B cell (primary cell): ENCODE measurements around the gene MIPEP. TPM values are rescaled to one million over a fixed set of nuclear protein-coding genes. Genes with fewer than 3 reads are reported as not detected.

Experiments
- ATAC-seq: fragments of 200-7000 bp; cut with Tn5 transposase; one replicate; pipeline ENCODE4 v1.10.0; 2021; ENCODE audit warnings: low read depth, mild to moderate bottlenecking, moderate number of reproducible peaks, moderate library complexity
- CTCF ChIA-PET: fragments of 350-600 bp; sonication (Branson Sonifier 250); formaldehyde crosslinking; loops from one replicate; lab custom pipeline; 2021; ENCODE audit warnings: antibody characterized with exemption, inconsistent platforms; lab: Charles Lee
- POLR2A ChIA-PET: fragments of 350-600 bp; sonication (Branson Sonifier 250); formaldehyde crosslinking; loops from one replicate; lab custom pipeline; 2021; ENCODE audit warnings: antibody characterized with exemption; lab: Charles Lee
- DNase-seq: peaks from one replicate; pipeline ENCODE4 v3.0.0; 2013
- H2AFZ ChIP-seq: 2 replicates; pipeline ENCODE4 v1.6.1; 2012; ENCODE audit warnings: mild to moderate bottlenecking, low read depth, low read length; ENCODE audit not compliant: insufficient read depth, poor library complexity, severe bottlenecking
- H3K27ac ChIP-seq, 2 donors: 1 replicate in 1 of 2; 2 replicates in 1 of 2; pipeline ENCODE4 v1.5.1; 2012 to 2013; ENCODE audit warnings: low read length in 2 of 2, mild to moderate bottlenecking in 2 of 2, moderate library complexity in 1 of 2
- H3K27me3 ChIP-seq, 4 experiments: fragments of 200-600 bp in 1 of 4; sonication (generic) in 1 of 4; replicated peaks in 1 of 4; 1 replicate in 2 of 4; 2 replicates in 2 of 4; pipeline versions ENCODE4 v1.6.1 to v1.7.0; 2013 to 2016; ENCODE audit warnings: low read length in 3 of 4, mild to moderate bottlenecking in 2 of 4, mixed read lengths in 1 of 4, moderate library complexity in 1 of 4; ENCODE audit not compliant: insufficient read depth in 4 of 4, control insufficient read depth in 3 of 4; ENCODE audit errors: control extremely low read depth in 1 of 4
- H3K36me3 ChIP-seq, 2 experiments: replicated peaks in 1 of 2; 1 replicate in 1 of 2; 2 replicates in 1 of 2; pipeline versions ENCODE4 v1.6.1 to v1.7.1; 2013; ENCODE audit warnings: low read length in 1 of 2; ENCODE audit not compliant: insufficient read depth in 2 of 2, control insufficient read depth in 1 of 2; ENCODE audit errors: control extremely low read depth in 1 of 2, extremely low read depth in 1 of 2
- H3K4me1 ChIP-seq, 2 donors: fragments of 200-600 bp in 1 of 2; sonication (generic) in 1 of 2; 1 replicate in 1 of 2; 2 replicates in 1 of 2; pipeline versions ENCODE4 v1.5.1 to v1.6.1; 2013 to 2017; ENCODE audit warnings: low read length in 2 of 2; ENCODE audit not compliant: control insufficient read depth in 2 of 2, insufficient read depth in 2 of 2
- H3K4me2 ChIP-seq: replicated peaks from 2 replicates; pipeline ENCODE3; 2012; ENCODE audit warnings: mild to moderate bottlenecking, low read depth, low read length; ENCODE audit not compliant: poor library complexity, severe bottlenecking
- H3K4me3 ChIP-seq, 5 experiments: fragments of 200-600 bp in 1 of 5; sonication (generic) in 1 of 5; 1 replicate in 3 of 5; 2 replicates in 2 of 5; pipeline versions ENCODE4 v1.5.1 to v1.7.0; 2011 to 2016; ENCODE audit warnings: low read length in 4 of 5, mild to moderate bottlenecking in 4 of 5, low read depth in 2 of 5, control low read depth in 1 of 5, moderate library complexity in 1 of 5; ENCODE audit not compliant: insufficient read depth in 1 of 5; ENCODE audit errors: control extremely low read depth in 1 of 5, extremely low read depth in 1 of 5
- H3K79me2 ChIP-seq: fragments of 200-600 bp; sonication (generic); one replicate; pipeline ENCODE4 v1.6.0; 2016; ENCODE audit warnings: low read length; ENCODE audit not compliant: control insufficient read depth, insufficient read depth
- H3K9ac ChIP-seq: fragments of 200-600 bp; sonication (generic); 2 replicates; pipeline ENCODE4 v1.6.1; 2017; ENCODE audit warnings: mild to moderate bottlenecking, low read length, moderate library complexity
- H3K9me3 ChIP-seq, 3 donors: one replicate each; pipeline versions ENCODE4 v1.6.1 to v1.7.1; 2013; ENCODE audit warnings: low read length in 2 of 3; ENCODE audit not compliant: control insufficient read depth in 2 of 3, insufficient read depth in 1 of 3; ENCODE audit errors: control extremely low read depth in 1 of 3
- H4K20me1 ChIP-seq: 2 replicates; pipeline ENCODE4 v1.6.0; 2012; ENCODE audit warnings: mild to moderate bottlenecking, low read length; ENCODE audit not compliant: insufficient read depth, control insufficient read depth, poor library complexity, severe bottlenecking
- H3K27ac Mint-ChIP-seq: one replicate; pipeline ENCODE4 v1.8.0; 2021; ENCODE audit warnings: mixed read lengths
- H3K27me3 Mint-ChIP-seq: one replicate; pipeline ENCODE4 v1.8.0; 2021; ENCODE audit warnings: mixed read lengths
- H3K4me1 Mint-ChIP-seq: one replicate; pipeline ENCODE4 v1.8.0; 2021; ENCODE audit warnings: mixed read lengths
- H3K4me3 Mint-ChIP-seq: one replicate; pipeline ENCODE4 v1.8.0; 2021; ENCODE audit warnings: mixed read lengths
- H3K9me3 Mint-ChIP-seq: one replicate; pipeline ENCODE4 v1.8.0; 2022; ENCODE audit warnings: mixed read lengths; ENCODE audit not compliant: insufficient read depth
- EZH2 ChIP-seq: IDR thresholded peaks from 2 replicates; pipeline ENCODE4 v1.6.1; 2012; ENCODE audit warnings: borderline replicate concordance, low read depth, mild to moderate bottlenecking, moderate library complexity, low read length; ENCODE audit not compliant: insufficient read depth, poor library complexity, severe bottlenecking
- WGBS: methylation state at CpG from one replicate; pipeline ENCODE4 v1.1.5; 2013; ENCODE audit warnings: missing lambda C conversion rate; ENCODE audit not compliant: insufficient coverage; 5-methylcytosine and 5-hydroxymethylcytosine counted together
- intact Hi-C: fragments of 100-400 bp; cut with micrococcal nuclease; formaldehyde crosslinking; loops from one replicate; pipeline ENCODE4 v1.10.0; 2022
- polyA plus RNA-seq: library from polyadenylated mRNA; depleted of rRNA; stranded (reverse); fragments of >200 nt; gene quantifications from 2 replicates; pipeline ENCODE4 v1.2.3, GENCODE V29; 2012
- total RNA-seq, 2 donors: library from RNA; stranded (reverse); fragments of 120-200 nt in 1 of 2; gene quantifications; 1 replicate in 1 of 2; 2 replicates in 1 of 2; pipeline versions ENCODE4 v1.2.3 to v1.2.4, GENCODE V29; 2013 to 2022
- TF ChIP-seq, protein P1 (sequence below): fragments of 200-600 bp; IDR thresholded peaks from one replicate; pipeline ENCODE4 v1.8.0; 2022; ENCODE audit warnings: antibody characterized with exemption, mild to moderate bottlenecking

MIPEP gene
- total and polyA plus RNA-seq, 2 donors (not counting 1 experiment from before 2014, with no cell fraction given): 6.2 to 16.9 TPM

DNA sequence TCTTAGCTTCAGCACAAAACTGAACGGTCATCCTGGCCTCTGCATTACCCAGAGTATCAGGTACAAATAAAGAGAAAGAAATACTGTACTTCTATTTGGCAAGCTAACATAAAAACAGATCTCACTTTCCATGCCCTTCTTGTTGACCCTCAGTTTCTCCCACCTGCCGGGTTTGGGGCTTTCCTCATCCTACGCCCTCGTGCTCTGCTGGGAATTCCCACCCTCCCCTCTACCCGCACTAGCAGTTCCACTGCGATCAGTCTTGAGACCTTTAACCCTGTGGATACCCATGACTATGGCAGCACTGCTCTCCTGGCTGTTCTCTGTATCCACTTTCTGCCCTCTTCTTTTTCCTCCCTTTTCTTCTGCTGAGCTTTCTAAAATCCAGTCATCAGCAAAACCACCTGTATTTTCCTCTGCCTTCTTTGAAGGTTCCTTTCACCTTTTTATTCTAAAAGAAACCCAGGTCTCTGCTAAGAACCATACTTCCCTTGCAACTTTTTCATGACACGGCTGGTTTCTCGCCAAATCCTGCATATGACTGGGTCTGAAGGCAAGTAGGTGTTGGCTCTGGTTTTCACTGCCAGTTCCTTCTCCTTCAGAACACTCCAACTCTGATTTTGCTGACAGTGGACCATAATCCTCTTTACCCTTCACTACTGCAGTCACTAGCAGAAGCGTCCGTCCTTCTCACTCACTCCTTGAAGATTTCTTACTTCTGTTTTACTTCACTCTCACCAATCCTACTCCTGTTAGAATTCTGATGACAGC, 99.4 kb downstream of the MIPEP start:
- 88% methylated on average over 8 of the region's 10 CpGs for WGBS
- POLR2A ChIA-PET: interaction anchor here (0.6 kb wide), 1 partner anchor 416 kb away, joined by 8 read pairs; no protein-coding TSS in a partner anchor
- H3K27me3 Mint-ChIP-seq: no peaks in the 10 kb centered on the region

DNA sequence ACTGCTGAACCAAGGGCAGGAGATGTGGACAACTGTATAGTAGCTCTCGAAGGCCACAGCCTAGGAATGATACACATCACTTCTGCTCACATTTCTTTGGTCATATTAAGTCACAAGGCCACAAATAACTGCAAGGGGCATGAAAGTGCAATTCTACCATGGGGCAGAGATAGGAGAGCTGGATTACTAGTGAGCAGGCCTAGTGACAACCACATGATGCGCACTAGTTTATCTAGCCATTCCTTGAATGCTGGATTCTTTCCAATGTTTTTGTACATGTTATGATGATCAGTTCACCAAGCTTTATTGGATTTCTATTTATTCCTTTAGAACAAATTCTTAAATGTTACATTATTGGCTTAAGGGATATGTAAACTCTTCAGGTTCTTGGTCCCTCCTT, 100.7 kb downstream of the MIPEP start:
- Mint-ChIP-seq H3K4me3 (no peak overlapping the region), H3K4me1 (peaks cover 3% of the 10 kb centered on the region), H3K27ac (no peak overlapping the region), H3K9me3 (no peaks in the 10 kb centered on the region), H3K27me3 (no peaks in the 10 kb centered on the region)
- no peaks in the 10 kb centered on the region for H3K36me3 ChIP-seq
- POLR2A ChIA-PET: no interaction called here
- WGBS: 100% methylated on average over 1 of the region's 2 CpGs
- H3K27me3 ChIP-seq: peaks cover 0 to 9% (median 2%) of the 10 kb centered on the region in 4 experiments
- no peaks in the 10 kb centered on the region for H3K79me2 ChIP-seq
- intact Hi-C loops: no loop called here
- no peak overlapping the region for H3K4me2 ChIP-seq
- peaks cover 0 to 4% (median 0%) of the 10 kb centered on the region in 3 donors for H3K9me3 ChIP-seq
- no peak overlapping the region for H3K4me3 ChIP-seq
- peaks cover 5% of the 10 kb centered on the region for H4K20me1 ChIP-seq
- H3K4me1 ChIP-seq: no peaks in the 10 kb centered on the region
- no peak for TF ChIP-seq EZH2
- TF ChIP-seq, protein P1, sequence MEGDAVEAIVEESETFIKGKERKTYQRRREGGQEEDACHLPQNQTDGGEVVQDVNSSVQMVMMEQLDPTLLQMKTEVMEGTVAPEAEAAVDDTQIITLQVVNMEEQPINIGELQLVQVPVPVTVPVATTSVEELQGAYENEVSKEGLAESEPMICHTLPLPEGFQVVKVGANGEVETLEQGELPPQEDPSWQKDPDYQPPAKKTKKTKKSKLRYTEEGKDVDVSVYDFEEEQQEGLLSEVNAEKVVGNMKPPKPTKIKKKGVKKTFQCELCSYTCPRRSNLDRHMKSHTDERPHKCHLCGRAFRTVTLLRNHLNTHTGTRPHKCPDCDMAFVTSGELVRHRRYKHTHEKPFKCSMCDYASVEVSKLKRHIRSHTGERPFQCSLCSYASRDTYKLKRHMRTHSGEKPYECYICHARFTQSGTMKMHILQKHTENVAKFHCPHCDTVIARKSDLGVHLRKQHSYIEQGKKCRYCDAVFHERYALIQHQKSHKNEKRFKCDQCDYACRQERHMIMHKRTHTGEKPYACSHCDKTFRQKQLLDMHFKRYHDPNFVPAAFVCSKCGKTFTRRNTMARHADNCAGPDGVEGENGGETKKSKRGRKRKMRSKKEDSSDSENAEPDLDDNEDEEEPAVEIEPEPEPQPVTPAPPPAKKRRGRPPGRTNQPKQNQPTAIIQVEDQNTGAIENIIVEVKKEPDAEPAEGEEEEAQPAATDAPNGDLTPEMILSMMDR: no peak
- CTCF ChIA-PET: no interaction called here
- no peak overlapping the region for H3K27ac ChIP-seq
- H3K9ac ChIP-seq: no peak overlapping the region
- H2AFZ ChIP-seq: no peak overlapping the region
- DNase-seq (no peak), ATAC-seq (no peak)

More for the DNA sequence above, 99.4 kb downstream of the MIPEP start:
- Histone ChIP-seq H3K4me2 (no peak overlapping the region), H3K9ac (no peak overlapping the region), H3K36me3 (no peaks in the 10 kb centered on the region), H2AFZ (no peak overlapping the region), H3K4me1 (peaks cover 5 to 6% of the 10 kb centered on the region in 2 donors), H3K27ac (no peak overlapping the region), H4K20me1 (peaks cover 5% of the 10 kb centered on the region), H3K4me3 (no peak overlapping the region), H3K9me3 (peaks cover 0 to 4% (median 0%) of the 10 kb centered on the region in 3 donors), H3K27me3 (peaks cover 0 to 13% (median 2%) of the 10 kb centered on the region in 4 experiments), H3K79me2 (no peaks in the 10 kb centered on the region)
- Mint-ChIP-seq H3K4me1 (peaks cover 9% of the 10 kb centered on the region), H3K27ac (no peak overlapping the region), H3K9me3 (no peaks in the 10 kb centered on the region), H3K4me3 (no peak overlapping the region)
- TF ChIP-seq EZH2: no peak
- TF ChIP-seq, protein P1: no peak
- intact Hi-C loops: no loop called here
- no peak for DNase-seq
- ATAC-seq: no peak
- CTCF ChIA-PET: interaction anchor here (0.6 to 1.5 kb wide), 2 partner anchors 11 to 18 kb away, joined by 3 to 5 read pairs; no protein-coding TSS in a partner anchor
